GM12864 (cell line): ENCODE measurements around the gene GCDH.
A peak's percentile ranks its signal among the peaks of the same experiment; 100 is the strongest.

Experiments
- DNase-seq: peaks from one replicate; pipeline ENCODE4 v3.0.0-alpha.2; 2011; ENCODE audit warnings: low read depth
- H3K4me3 ChIP-seq: 2 replicates; pipeline ENCODE4 v1.5.1; 2011; ENCODE audit warnings: mild to moderate bottlenecking, low read depth, low read length, control low read depth
- TF ChIP-seq, protein P1 (sequence below): IDR thresholded peaks from 2 replicates; pipeline ENCODE4 v1.5.1; 2011; ENCODE audit warnings: low read depth, mild to moderate bottlenecking, moderate library complexity, low read length, control low read depth, inconsistent platforms; ENCODE audit errors: missing control alignments

GCDH gene

DNA sequence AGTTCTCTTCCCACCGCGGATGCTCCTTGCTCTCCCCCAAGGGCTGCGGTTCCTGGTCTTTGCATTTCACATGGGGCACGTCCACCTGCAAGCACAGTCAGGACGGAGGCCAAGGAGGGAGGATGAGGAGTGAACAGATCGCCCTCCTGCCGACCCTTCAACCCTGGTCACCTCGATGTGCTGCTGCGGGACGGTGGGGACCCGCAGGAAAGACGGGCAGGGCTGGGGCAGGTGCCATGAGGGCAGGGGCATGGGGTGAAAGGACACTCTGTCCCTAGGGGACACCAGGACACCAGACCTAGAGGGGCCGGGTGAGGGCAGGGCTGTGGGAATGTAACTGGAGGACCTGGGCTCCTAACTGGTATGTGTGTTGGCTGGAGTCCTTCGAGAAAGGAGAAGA is 27.3 kb downstream of the GCDH start:
- H3K4me3 ChIP-seq: no peak overlapping the region
- no peak for DNase-seq
- TF ChIP-seq, protein P1, sequence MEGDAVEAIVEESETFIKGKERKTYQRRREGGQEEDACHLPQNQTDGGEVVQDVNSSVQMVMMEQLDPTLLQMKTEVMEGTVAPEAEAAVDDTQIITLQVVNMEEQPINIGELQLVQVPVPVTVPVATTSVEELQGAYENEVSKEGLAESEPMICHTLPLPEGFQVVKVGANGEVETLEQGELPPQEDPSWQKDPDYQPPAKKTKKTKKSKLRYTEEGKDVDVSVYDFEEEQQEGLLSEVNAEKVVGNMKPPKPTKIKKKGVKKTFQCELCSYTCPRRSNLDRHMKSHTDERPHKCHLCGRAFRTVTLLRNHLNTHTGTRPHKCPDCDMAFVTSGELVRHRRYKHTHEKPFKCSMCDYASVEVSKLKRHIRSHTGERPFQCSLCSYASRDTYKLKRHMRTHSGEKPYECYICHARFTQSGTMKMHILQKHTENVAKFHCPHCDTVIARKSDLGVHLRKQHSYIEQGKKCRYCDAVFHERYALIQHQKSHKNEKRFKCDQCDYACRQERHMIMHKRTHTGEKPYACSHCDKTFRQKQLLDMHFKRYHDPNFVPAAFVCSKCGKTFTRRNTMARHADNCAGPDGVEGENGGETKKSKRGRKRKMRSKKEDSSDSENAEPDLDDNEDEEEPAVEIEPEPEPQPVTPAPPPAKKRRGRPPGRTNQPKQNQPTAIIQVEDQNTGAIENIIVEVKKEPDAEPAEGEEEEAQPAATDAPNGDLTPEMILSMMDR: no peak

DNA sequence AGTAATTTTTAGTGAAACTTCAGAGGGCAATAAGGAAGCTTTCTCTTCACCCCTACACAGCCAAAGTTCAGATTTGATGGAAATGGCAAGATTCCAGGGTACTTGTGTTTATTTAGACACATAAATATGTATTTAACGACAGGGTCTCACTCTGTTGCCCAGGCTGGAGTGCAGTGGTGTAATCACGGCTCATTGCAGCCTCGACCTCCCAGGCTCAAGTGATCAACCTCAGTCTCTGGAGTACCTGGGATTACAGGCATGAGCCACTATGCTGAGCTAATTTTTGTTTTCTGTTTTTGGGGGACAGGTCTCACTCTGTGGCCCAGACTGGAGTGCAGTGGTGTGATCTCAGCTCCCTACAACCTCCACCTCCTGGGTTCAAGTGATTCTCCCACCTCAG is 30.1 kb downstream of the GCDH start:
- DNase-seq: no peak
- no peak overlapping the region for H3K4me3 ChIP-seq
- TF ChIP-seq, protein P1: no peak

DNA sequence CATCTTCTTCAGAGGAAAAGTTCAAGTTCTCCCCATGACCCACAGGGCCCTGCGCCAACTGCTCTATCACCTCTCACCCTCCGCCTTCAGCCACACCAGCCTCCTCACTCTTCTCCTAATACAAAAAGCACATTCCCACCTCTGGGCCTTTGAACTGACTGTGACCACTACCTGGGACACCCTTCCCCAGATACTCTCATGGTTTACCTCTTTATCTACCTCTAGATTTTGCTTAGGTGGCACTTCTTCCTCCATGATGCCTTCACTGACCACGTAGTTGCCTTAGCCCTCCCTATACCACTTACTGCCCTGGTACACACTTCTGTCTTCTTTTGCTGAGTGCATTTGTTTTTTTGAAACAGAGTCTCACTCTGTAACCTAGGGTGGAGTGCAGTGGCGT is 32.0 kb downstream of the GCDH start:
- TF ChIP-seq, protein P1: no peak
- DNase-seq: no peak
- H3K4me3 ChIP-seq: no peak overlapping the region

DNA sequence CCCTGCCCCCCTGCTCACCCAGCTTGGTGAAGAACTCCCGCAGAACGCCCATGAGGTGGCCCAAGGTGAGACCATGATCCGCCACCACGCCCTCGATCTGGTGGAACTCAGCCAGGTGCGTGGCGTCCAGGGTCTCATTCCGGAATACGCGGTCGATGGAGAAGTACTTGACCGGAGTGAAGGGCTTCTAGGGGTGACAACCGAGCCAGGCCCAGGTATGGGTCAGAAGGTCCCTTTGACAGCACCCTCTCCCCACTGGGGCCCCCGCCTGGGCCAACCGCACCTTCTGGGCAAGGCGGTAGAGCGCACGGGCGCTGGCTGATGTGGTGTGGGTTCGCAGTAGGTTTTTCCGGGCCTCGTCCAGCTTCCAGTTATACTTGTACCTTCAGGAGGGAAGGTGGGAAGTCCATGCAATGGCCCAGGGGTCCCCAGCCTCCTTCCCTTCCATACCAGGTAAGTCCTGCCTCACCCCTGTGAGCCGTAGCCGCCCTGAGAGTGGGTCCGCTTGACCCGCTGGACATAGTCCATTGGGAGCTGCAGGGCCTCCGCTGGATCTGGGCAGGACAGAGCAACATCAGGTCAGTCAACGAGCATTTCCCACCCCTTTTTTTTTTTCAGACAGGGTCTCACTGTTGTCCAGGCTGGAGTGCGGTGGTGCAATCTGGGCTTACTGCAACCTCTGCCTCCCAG is 33.8 kb downstream of the GCDH start:
- no peak for DNase-seq
- TF ChIP-seq, protein P1: no peak
- no peak overlapping the region for H3K4me3 ChIP-seq

DNA sequence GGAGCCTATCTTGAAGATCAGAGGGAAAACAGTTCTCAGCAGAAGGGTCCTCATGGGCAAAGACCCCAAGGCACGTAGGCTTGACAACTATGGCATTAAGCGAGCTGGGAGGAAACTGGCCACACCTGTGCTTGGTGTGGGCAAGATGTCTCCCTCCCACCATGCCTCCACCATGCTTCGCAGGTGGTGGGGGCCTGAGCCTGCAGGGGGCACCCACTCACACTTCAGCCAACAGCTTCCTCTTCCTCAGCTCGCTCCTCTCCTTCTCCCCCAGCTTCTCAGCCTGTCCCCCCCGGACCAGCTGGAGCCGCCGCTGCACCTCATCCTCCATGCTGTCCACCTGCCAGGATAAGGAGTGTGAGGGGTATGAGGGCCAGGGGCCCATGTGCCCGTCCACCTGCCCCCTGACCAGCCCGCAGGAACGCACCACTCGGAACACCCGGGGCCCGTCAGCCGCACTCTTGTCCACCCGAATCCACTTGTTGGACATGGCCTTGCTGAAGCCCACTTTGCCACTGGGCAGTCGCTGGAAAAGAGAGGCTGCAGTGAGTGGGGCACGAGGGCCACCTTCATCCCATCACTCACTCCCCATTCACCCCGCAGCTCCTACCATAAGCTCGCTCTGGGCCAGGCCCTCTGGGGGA is 39.2 kb downstream of the GCDH start:
- no peak overlapping the region for H3K4me3 ChIP-seq
- TF ChIP-seq, protein P1: peak; percentile 16
- no peak for DNase-seq

DNA sequence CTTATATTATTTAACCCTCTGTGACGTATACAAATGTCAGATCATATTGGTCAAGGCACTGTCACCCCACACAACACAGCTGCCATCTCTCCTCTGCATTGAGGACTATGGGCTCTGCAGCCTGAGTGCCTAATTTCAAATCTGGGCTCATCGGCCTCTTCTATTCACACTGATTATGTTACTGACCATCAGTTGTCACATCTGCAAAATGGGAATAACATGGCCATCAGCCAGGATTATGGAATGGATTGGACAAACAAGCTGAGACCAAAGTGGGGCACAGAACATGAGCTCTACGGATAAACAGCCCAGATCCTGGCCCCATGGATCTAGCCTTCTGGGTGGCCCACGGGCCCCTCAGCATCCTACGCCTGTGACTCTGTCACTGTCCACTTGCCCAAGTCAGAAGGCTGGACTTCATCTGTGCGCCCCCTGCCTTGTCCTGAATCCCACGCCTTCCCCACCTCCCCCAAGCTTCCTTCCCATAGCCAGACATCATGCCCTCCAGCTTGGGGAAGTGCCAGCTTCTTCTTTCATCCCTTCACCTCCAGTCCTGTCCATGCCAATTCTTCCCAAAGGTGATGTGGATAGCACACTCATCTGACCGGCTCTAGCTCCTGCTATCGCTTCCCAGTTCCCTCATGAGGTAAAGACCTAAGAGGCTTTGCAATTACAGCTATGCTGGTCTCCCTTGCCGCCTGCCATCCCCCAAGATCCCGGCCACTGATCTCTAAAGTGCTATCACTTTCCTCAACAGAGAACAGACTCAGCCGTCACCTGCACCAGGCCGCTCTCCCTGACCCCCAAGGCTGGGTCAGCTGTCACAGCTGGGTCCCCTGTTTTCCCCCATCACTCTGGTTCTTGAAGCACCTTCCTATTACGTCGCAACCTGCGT is 41.7 kb downstream of the GCDH start:
- DNase-seq: no peak
- peak overlapping the region; percentile 83 for H3K4me3 ChIP-seq

More for the DNA sequence above, 41.7 kb downstream of the GCDH start:
- TF ChIP-seq, protein P1: no peak
